ENCODE measurements around the gene SLC33A1. TPM values are rescaled to one million over a fixed set of nuclear protein-coding genes. Genes with fewer than 3 reads are reported as not detected.
"Not testable (repeated sequence)": the region's sequence is repeated elsewhere in the genome, so short reads cannot be mapped to it uniquely, and the experiment has no call there.

The SLC33A1 gene
- total and polyA plus RNA-seq, 4 experiments from 2014 or later = 18.4 to 45.8 (median 34.3) TPM

DNA sequence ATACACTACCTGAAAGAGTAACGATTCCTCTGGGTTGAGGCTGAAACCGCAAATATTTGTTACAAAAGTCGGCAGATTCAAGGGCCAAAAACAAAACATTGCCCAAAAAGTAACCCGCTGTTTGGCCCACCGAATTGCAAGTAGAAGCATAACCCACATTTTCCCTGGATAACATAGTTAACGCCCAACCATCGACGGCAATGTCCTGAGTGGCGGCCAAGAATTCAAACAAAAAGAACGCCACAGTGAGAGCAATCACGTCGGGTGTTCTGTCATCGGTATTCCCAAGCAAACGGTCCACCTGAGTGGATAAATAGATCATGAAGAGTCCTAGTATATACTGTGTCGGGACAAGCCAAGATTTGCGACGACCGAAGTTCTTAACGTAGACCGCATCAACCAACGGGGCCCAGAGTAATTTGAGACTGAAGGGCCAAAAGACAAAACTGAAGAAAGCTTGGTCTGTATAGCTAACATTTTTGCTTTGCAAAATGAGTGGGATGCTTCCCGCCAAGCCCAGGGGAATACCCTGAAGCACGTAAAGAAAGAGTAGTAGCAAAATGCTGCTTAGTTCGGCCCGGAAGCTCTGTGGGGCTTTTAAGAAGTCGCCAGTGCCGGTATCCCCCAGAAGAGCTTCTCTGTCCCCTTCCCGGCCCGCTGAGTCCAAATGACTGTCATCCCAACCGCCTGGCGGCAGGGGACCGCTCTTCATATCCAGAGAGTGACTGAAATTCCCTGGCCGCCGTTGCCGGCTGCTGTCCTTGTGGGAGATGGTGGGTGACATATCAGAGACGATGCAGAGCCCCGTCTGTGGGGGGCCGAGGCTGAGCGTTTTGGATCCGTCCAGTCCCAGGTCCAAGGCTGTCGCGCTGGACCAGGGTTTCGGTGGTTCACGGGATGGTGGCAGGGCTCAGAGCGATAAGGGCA, 750 bp downstream of the SLC33A1 start:
- Histone ChIP-seq H3K27me3 (ENCODE audit: insufficient read depth, low read length) (no peaks in the 10 kb centered on the region), H3K36me3 (ENCODE audit: insufficient read depth, low read length) (no peaks in the 10 kb centered on the region), H3K27ac (ENCODE audit: low read depth, low read length) (peak overlapping the region; percentile 77), H3K4me3 (ENCODE audit: low read length in 2 of 2) (peak overlapping the region; percentile 98), H3K9me3 (ENCODE audit: control insufficient read depth in 1 of 2, low read length in 2 of 2) (no peaks in the 10 kb centered on the region), H3K4me1 (ENCODE audit: insufficient read depth, low read length) (peaks cover 52% of the 10 kb centered on the region)
- intact Hi-C loops (cut with micrococcal nuclease) = loop anchor here (1.0 to 10.0 kb wide), 9 partner anchors 9 to 1529 kb away; partner anchors contain the start of genes C3orf33, CCNL1, DHX36 and GMPS
- Mint-ChIP-seq H3K4me3 (peak overlapping the region; percentile 89 to 98 (median 96)), H3K36me3 (peaks cover 6 to 29% of the 10 kb centered on the region in 2 donors), H3K4me1 (peaks cover 31 to 62% (median 42%) of the 10 kb centered on the region in 4 donors), H3K9me3 (peaks cover 0 to 4% (median 0%) of the 10 kb centered on the region in 8 donors), H3K27ac (peak overlapping the region; percentile 94 to 100 (median 99)), H3K27me3 (no peaks in the 10 kb centered on the region)
- POLR2A ChIA-PET (ENCODE audit: partially characterized antibody) = interaction anchor here (0.6 to 2.8 kb wide), 14 partner anchors 9 to 1321 kb away, joined by 3 to 61 read pairs (median 4); partner anchors contain the start of genes C3orf33, CCNL1, GMPS and PLCH1
- CTCF ChIA-PET (ENCODE audit: partially characterized antibody) = interaction anchor here (1.6 to 6.2 kb wide), 7 partner anchors 10 to 47 kb away, joined by 3 to 56 read pairs (median 8); partner anchors contain the start of gene C3orf33
- DNase-seq = peak in 3 of 5 donors; percentile 6 to 50 (median 29)

GRCh38 chr3:155852341-155852740, 1.9 kb downstream of the SLC33A1 start:
- H3K4me3 ChIP-seq (ENCODE audit: low read length in 2 of 2) = peak overlapping the region; percentile 98
- peaks cover 60% of the 10 kb centered on the region for H3K4me1 ChIP-seq (ENCODE audit: insufficient read depth, low read length)
- H3K27ac Mint-ChIP-seq = peak overlapping the region in 6 of 7 donors; percentile 24 to 99 (median 96)
- no peak for DNase-seq
- ChIA-PET CTCF (ENCODE audit: partially characterized antibody) (interaction anchor here (1.6 to 6.2 kb wide), 6 partner anchors 11 to 46 kb away, joined by 3 to 56 read pairs (median 8); partner anchors contain the start of gene C3orf33), POLR2A (ENCODE audit: partially characterized antibody) (interaction anchor here (0.6 to 2.8 kb wide), 3 partner anchors 10 to 1308 kb away, joined by 3 to 61 read pairs (median 13); partner anchors contain the start of genes CCNL1 and GMPS)
- intact Hi-C loops (cut with micrococcal nuclease) = loop anchor here (10.0 kb wide), 2 partner anchors 822 to 962 kb away; partner anchors contain the start of gene TIPARP
- peaks cover 10 to 35% of the 10 kb centered on the region in 2 donors for H3K36me3 Mint-ChIP-seq
- H3K9me3 Mint-ChIP-seq = peaks cover 0 to 4% (median 0%) of the 10 kb centered on the region in 8 donors
- no peaks in the 10 kb centered on the region for H3K36me3 ChIP-seq (ENCODE audit: insufficient read depth, low read length)
- H3K4me1 Mint-ChIP-seq = peaks cover 37 to 72% (median 50%) of the 10 kb centered on the region in 4 donors
- H3K27me3 Mint-ChIP-seq = no peaks in the 10 kb centered on the region
- H3K27me3 ChIP-seq (ENCODE audit: insufficient read depth, low read length) = no peaks in the 10 kb centered on the region
- peak overlapping the region; percentile 89 to 98 (median 96) for H3K4me3 Mint-ChIP-seq
- peak overlapping the region; percentile 77 for H3K27ac ChIP-seq (ENCODE audit: low read depth, low read length)
- no peaks in the 10 kb centered on the region for H3K9me3 ChIP-seq (ENCODE audit: control insufficient read depth in 1 of 2, low read length in 2 of 2)

- H3K36me3 ChIP-seq (ENCODE audit: insufficient read depth, low read length) = not testable (repeated sequence)
- POLR2A ChIA-PET (ENCODE audit: partially characterized antibody) = interaction anchor here (1.5 kb wide), 1 partner anchor 20 kb away, joined by 3 read pairs; no protein-coding TSS in a partner anchor
Measured at GRCh38 chr3:155849404-155849803, 4.8 kb downstream of the SLC33A1 start.

DNA sequence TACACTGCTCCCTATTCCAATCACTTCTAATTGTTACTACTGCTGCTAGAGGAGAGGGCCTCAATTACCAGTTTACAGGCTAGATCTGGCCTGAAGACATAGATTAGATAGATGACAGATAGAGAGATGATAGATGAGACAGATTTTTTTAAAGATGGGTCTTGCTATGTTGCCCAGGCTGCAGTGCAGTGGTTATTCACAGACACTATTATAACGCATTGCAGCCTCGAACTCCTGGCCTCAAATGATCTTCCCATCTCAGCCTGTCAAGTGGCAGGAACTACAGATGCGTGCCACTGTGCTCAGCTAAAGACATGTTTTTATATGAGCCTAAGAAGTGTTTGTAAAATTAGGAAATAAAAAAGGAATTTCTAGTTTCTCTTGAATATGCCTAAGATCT, 6.2 kb downstream of the SLC33A1 start:
- Mint-ChIP-seq H3K27ac (peak overlapping the region in 1 of 7 donors; percentile 2), H3K27me3 (no peaks in the 10 kb centered on the region), H3K36me3 (peaks cover 15 to 30% of the 10 kb centered on the region in 2 donors), H3K4me1 (peaks cover 48 to 79% (median 65%) of the 10 kb centered on the region in 4 donors), H3K4me3 (peak overlapping the region in 7 of 8 donors; percentile 2 to 59 (median 47)), H3K9me3 (no peaks in the 10 kb centered on the region)
- H3K4me1 ChIP-seq (ENCODE audit: insufficient read depth, low read length) = peaks cover 85% of the 10 kb centered on the region
- ChIA-PET POLR2A (ENCODE audit: partially characterized antibody) (no interaction called here), CTCF (ENCODE audit: partially characterized antibody) (interaction anchor here (1.0 kb wide), 1 partner anchor 42 kb away, joined by 4 read pairs; the partner anchor contains the start of gene C3orf33)
- no peak overlapping the region for H3K4me3 ChIP-seq (ENCODE audit: low read length in 2 of 2)
- no peak for DNase-seq
- H3K27me3 ChIP-seq (ENCODE audit: insufficient read depth, low read length) = no peaks in the 10 kb centered on the region
- no peak overlapping the region for H3K27ac ChIP-seq (ENCODE audit: low read depth, low read length)
- no peaks in the 10 kb centered on the region for H3K36me3 ChIP-seq (ENCODE audit: insufficient read depth, low read length)
- intact Hi-C loops (cut with micrococcal nuclease) = no loop called here
- H3K9me3 ChIP-seq (ENCODE audit: control insufficient read depth in 1 of 2, low read length in 2 of 2) = no peaks in the 10 kb centered on the region

More at GRCh38 chr3:155849404-155849803, 4.8 kb downstream of the SLC33A1 start:
- H3K4me3 ChIP-seq (ENCODE audit: low read length in 2 of 2); H3K27me3 Mint-ChIP-seq; H3K27me3 ChIP-seq (ENCODE audit: insufficient read depth, low read length); H3K9me3 Mint-ChIP-seq; H3K27ac ChIP-seq (ENCODE audit: low read depth, low read length); H3K9me3 ChIP-seq (ENCODE audit: control insufficient read depth in 1 of 2, low read length in 2 of 2); intact Hi-C loops (cut with micrococcal nuclease); DNase-seq: not testable (repeated sequence)
- CTCF ChIA-PET (ENCODE audit: partially characterized antibody) = interaction anchor here (0.7 to 6.2 kb wide), 3 partner anchors 22 to 166 kb away, joined by 4 to 56 read pairs (median 4); partner anchors contain the start of gene C3orf33
- Mint-ChIP-seq H3K36me3 (peaks cover 15 to 40% of the 10 kb centered on the region in 2 donors), H3K4me3 (peak overlapping the region in 5 of 8 donors; percentile 2 to 83 (median 44)), H3K4me1 (peaks cover 42 to 79% (median 61%) of the 10 kb centered on the region in 4 donors), H3K27ac (peak overlapping the region in 2 of 7 donors; percentile 8 to 17)
- H3K4me1 ChIP-seq (ENCODE audit: insufficient read depth, low read length) = peaks cover 79% of the 10 kb centered on the region

DNA sequence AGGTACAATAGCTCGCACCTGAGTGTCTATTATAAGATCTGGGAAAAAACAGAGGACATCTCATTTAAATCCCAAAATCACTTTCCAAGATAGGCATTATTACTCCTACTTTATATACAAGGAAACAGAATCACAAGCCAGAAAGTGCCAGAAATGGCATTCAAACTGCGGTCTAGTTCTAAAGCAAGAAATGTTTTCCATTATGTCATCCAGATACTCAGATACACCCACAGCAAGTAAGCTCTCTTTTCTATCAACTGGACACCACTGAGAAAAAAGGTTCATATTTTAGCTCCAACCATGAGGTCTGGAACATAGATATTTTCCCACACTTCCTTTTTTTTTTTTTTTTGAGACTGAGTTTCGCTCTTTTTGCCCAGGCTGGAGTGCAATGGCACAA, 8.1 kb downstream of the SLC33A1 start:
- no peaks in the 10 kb centered on the region for H3K27me3 Mint-ChIP-seq
- Histone ChIP-seq H3K4me1 (ENCODE audit: insufficient read depth, low read length) (peaks cover 68% of the 10 kb centered on the region), H3K27me3 (ENCODE audit: insufficient read depth, low read length) (no peaks in the 10 kb centered on the region), H3K4me3 (ENCODE audit: low read length in 2 of 2) (no peak overlapping the region), H3K9me3 (ENCODE audit: control insufficient read depth in 1 of 2, low read length in 2 of 2) (no peaks in the 10 kb centered on the region), H3K36me3 (ENCODE audit: insufficient read depth, low read length) (no peaks in the 10 kb centered on the region), H3K27ac (ENCODE audit: low read depth, low read length) (no peak overlapping the region)
- intact Hi-C loops (cut with micrococcal nuclease) = no loop called here
- POLR2A ChIA-PET (ENCODE audit: partially characterized antibody) = no interaction called here
- CTCF ChIA-PET (ENCODE audit: partially characterized antibody) = interaction anchor here (0.6 to 1.1 kb wide), 4 partner anchors 14 to 50 kb away, joined by 3 read pairs; no protein-coding TSS in a partner anchor
- peak overlapping the region in 3 of 7 donors; percentile 25 to 67 (median 49) for H3K27ac Mint-ChIP-seq
- no peaks in the 10 kb centered on the region for H3K9me3 Mint-ChIP-seq
- peak overlapping the region in 5 of 8 donors; percentile 2 to 57 (median 35) for H3K4me3 Mint-ChIP-seq
- H3K36me3 Mint-ChIP-seq = peaks cover 13 to 26% of the 10 kb centered on the region in 2 donors
- DNase-seq = no peak
- peaks cover 37 to 64% (median 51%) of the 10 kb centered on the region in 4 donors for H3K4me1 Mint-ChIP-seq

GRCh38 chr3:155843569-155843968, 10.7 kb downstream of the SLC33A1 start:
- Mint-ChIP-seq H3K4me1 (peaks cover 27 to 47% (median 36%) of the 10 kb centered on the region in 4 donors), H3K27ac (peak overlapping the region in 3 of 7 donors; percentile 19 to 76 (median 35)), H3K4me3 (peak overlapping the region in 2 of 8 donors; percentile 56 to 72), H3K9me3 (no peaks in the 10 kb centered on the region), H3K27me3 (no peaks in the 10 kb centered on the region), H3K36me3 (peaks cover 13 to 25% of the 10 kb centered on the region in 2 donors)
- H3K27ac ChIP-seq (ENCODE audit: low read depth, low read length) = no peak overlapping the region
- intact Hi-C loops (cut with micrococcal nuclease) = no loop called here
- no peak for DNase-seq
- no peaks in the 10 kb centered on the region for H3K9me3 ChIP-seq (ENCODE audit: control insufficient read depth in 1 of 2, low read length in 2 of 2)
- CTCF ChIA-PET (ENCODE audit: partially characterized antibody) = interaction anchor here (2.0 kb wide), 1 partner anchor 37 kb away, joined by 8 read pairs; the partner anchor contains the start of gene C3orf33
- POLR2A ChIA-PET (ENCODE audit: partially characterized antibody) = interaction anchor here (1.0 to 1.4 kb wide), 2 partner anchors 11 to 38 kb away, joined by 3 to 4 read pairs; partner anchors contain the start of gene SLC33A1
- no peaks in the 10 kb centered on the region for H3K36me3 ChIP-seq (ENCODE audit: insufficient read depth, low read length)
- H3K4me1 ChIP-seq (ENCODE audit: insufficient read depth, low read length) = peaks cover 48% of the 10 kb centered on the region
- H3K4me3 ChIP-seq (ENCODE audit: low read length in 2 of 2) = no peak overlapping the region
- no peaks in the 10 kb centered on the region for H3K27me3 ChIP-seq (ENCODE audit: insufficient read depth, low read length)
